BJ (cell line): ENCODE results near the gene PHPT1. TPM values are rescaled to one million over a fixed set of nuclear protein-coding genes. Genes with fewer than 3 reads are reported as not detected.
"Not testable (repeated sequence)": the region's sequence is repeated elsewhere in the genome, so short reads cannot be mapped to it uniquely, and the experiment has no call there.

Experiments used
- CTCF ChIA-PET: fragments of 350-600 bp; formaldehyde crosslinking; extraction: SDS; loops from one replicate; lab custom pipeline; 2021; ENCODE audit warnings: antibody characterized with exemption, inconsistent platforms; lab: Yijun Ruan, JAX
- POLR2A ChIA-PET: fragments of 300-600 bp; sonication (Branson Sonifier 250); formaldehyde crosslinking; extraction: SDS; loops from one replicate; lab custom pipeline; 2021; ENCODE audit warnings: antibody characterized with exemption; lab: Charles Lee
- DNase-seq: peaks from one replicate; pipeline ENCODE4 v3.0.0-alpha.2; 2011; ENCODE audit warnings: low read depth
- H3K27me3 ChIP-seq: 2 replicates; pipeline ENCODE4 v1.6.0; 2011; ENCODE audit warnings: low read length; ENCODE audit not compliant: control insufficient read depth, insufficient read depth
- H3K36me3 ChIP-seq: 2 replicates; pipeline ENCODE4 v1.5.1; 2011; ENCODE audit warnings: low read length; ENCODE audit not compliant: control insufficient read depth, insufficient read depth
- H3K4me3 ChIP-seq: 2 replicates; pipeline ENCODE4 v1.5.1; 2011; ENCODE audit warnings: low read depth, mild to moderate bottlenecking, control low read depth, low read length
- CTCF ChIP-seq: IDR thresholded peaks from 2 replicates; pipeline ENCODE4 v1.5.1; 2011; ENCODE audit warnings: low read depth, mild to moderate bottlenecking, control low read depth, inconsistent platforms, low read length, moderate library complexity; ENCODE audit not compliant: insufficient read depth
- polyA plus RNA-seq: library from polyadenylated mRNA; depleted of rRNA; stranded (reverse); fragments of >200 nt; gene quantifications from 2 replicates; pipeline ENCODE4 v1.2.3, GENCODE V29; 2011

PHPT1 gene
- polyA plus RNA-seq, 1 experiment = 233 TPM

DNA sequence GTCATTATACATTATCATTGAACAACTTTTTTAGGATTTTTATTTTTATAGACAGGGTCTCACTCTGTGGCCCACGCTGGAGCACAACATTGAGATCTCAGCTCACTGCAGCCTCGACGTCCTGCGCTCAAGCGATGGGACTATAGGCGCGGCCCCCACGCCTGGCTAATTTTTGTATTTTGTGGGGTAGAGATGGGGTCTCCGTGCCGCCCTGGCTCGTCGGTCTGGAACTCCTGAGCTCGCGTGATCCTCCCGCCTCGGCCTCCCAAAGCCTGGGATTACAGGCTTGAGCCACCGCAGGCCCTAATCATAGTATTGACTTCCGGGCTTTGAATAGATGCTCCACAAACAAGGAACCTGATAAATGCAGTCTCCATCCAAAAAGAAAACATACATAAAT, 18.3 kb downstream of the PHPT1 start:
- TF ChIP-seq CTCF = no peak
- DNase-seq = no peak
- ChIA-PET CTCF (no interaction called here), POLR2A (no interaction called here)
- Histone ChIP-seq H3K36me3 (peaks cover 10% of the 10 kb centered on the region), H3K27me3 (no peaks in the 10 kb centered on the region), H3K4me3 (no peak overlapping the region)

DNA sequence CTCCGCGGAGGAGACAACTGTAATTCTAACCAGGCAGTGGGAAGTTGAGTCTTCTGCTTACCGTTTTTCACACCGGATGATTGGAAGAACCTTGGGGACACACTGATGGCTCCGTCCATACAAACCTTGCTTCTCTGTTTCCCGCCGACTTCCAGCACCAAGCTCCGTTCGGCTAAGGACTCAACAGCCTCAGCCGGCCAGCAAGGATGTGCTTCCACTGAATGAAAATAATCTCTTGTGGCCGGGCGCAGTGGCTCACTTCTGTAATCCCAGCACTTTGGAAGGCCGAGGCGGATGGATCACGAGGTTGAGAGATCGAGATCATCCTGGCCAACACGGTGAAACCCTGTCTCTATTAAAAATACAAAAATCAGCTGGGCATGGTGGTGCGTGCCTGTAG, 18.7 kb downstream of the PHPT1 start:
- no peak for TF ChIP-seq CTCF
- Histone ChIP-seq H3K27me3 (no peaks in the 10 kb centered on the region), H3K4me3 (no peak overlapping the region), H3K36me3 (peaks cover 9% of the 10 kb centered on the region)
- CTCF ChIA-PET = no interaction called here
- POLR2A ChIA-PET = no interaction called here
- no peak for DNase-seq

GRCh38 chr9:136868644-136869043, 19.4 kb downstream of the PHPT1 start:
- no peak overlapping the region for H3K4me3 ChIP-seq
- no peak for DNase-seq
- H3K36me3 ChIP-seq = peaks cover 2% of the 10 kb centered on the region
- ChIA-PET CTCF (no interaction called here), POLR2A (no interaction called here)
- H3K27me3 ChIP-seq = no peaks in the 10 kb centered on the region
- no peak for TF ChIP-seq CTCF

- POLR2A ChIA-PET, H3K4me3 ChIP-seq, H3K27me3 ChIP-seq, DNase-seq, H3K36me3 ChIP-seq: not testable (repeated sequence)
- CTCF ChIA-PET = interaction anchor here (1.1 kb wide), 1 partner anchor 12 kb away, joined by 3 read pairs; no protein-coding TSS in a partner anchor
These were observed 20.4 kb downstream of the PHPT1 start for GRCh38 chr9:136869611-136870010.

- ChIA-PET POLR2A (no interaction called here), CTCF (no interaction called here)
- DNase-seq = no peak
- no peak overlapping the region for H3K4me3 ChIP-seq
- H3K36me3 ChIP-seq = no peaks in the 10 kb centered on the region
- TF ChIP-seq CTCF = no peak
- no peaks in the 10 kb centered on the region for H3K27me3 ChIP-seq
These were observed 25.9 kb downstream of the PHPT1 start for GRCh38 chr9:136875155-136875554.

- TF ChIP-seq CTCF = no peak
- no peak for DNase-seq
- ChIA-PET POLR2A (no interaction called here), CTCF (no interaction called here)
- Histone ChIP-seq H3K27me3 (no peaks in the 10 kb centered on the region), H3K36me3 (no peaks in the 10 kb centered on the region), H3K4me3 (no peak overlapping the region)
These were observed 27.3 kb downstream of the PHPT1 start for GRCh38 chr9:136876476-136876875.
